HFFc6 (cell line): Measurements from ENCODE around the gene C1QTNF8. TPM values are rescaled to one million over a fixed set of nuclear protein-coding genes. Genes with fewer than 3 reads are reported as not detected.

ENCODE experiments used
- DNase-seq: peaks from one replicate; pipeline ENCODE4 v3.0.0-alpha.2; 2018
- H3K27ac Mint-ChIP-seq: 2 replicates; pipeline ENCODE4 v1.8.0; 2020; ENCODE audit warnings: mild to moderate bottlenecking, mixed read lengths
- H3K27me3 Mint-ChIP-seq: 2 replicates; pipeline ENCODE4 v1.8.0; 2021; ENCODE audit warnings: mild to moderate bottlenecking, moderate library complexity, mixed read lengths; ENCODE audit not compliant: insufficient read depth
- H3K36me3 Mint-ChIP-seq: 2 replicates; pipeline ENCODE4 v1.8.0; 2021; ENCODE audit warnings: low read depth, mixed read lengths
- H3K4me1 Mint-ChIP-seq: 2 replicates; pipeline ENCODE4 v1.8.0; 2020; ENCODE audit warnings: low read depth, mixed read lengths
- H3K4me3 Mint-ChIP-seq: 2 replicates; pipeline ENCODE4 v1.8.0; 2020; ENCODE audit warnings: mild to moderate bottlenecking, moderate library complexity, mixed read lengths
- H3K9me3 Mint-ChIP-seq: 2 replicates; pipeline ENCODE4 v1.8.0; 2020; ENCODE audit warnings: mild to moderate bottlenecking, mixed read lengths
- total RNA-seq, 6 experiments: library from RNA; stranded (reverse); fragmentation: NEBNext Ultra II Directional; extraction: Animal tissue kit (Norgen Biotek cat#: 25700); gene quantifications; 2 replicates in 1 of 6; 3 replicates in 5 of 6; pipeline ENCODE4 v1.2.3, GENCODE V29; 2021
- TF ChIP-seq, protein P1 (sequence below): fragments of 200-600 bp; sonication (generic); IDR thresholded peaks from 2 replicates; pipeline ENCODE4 v1.5.0; 2021; ENCODE audit warnings: antibody characterized with exemption, mild to moderate bottlenecking

Gene C1QTNF8
- total RNA-seq, 6 experiments from 2014 or later: not detected

DNA sequence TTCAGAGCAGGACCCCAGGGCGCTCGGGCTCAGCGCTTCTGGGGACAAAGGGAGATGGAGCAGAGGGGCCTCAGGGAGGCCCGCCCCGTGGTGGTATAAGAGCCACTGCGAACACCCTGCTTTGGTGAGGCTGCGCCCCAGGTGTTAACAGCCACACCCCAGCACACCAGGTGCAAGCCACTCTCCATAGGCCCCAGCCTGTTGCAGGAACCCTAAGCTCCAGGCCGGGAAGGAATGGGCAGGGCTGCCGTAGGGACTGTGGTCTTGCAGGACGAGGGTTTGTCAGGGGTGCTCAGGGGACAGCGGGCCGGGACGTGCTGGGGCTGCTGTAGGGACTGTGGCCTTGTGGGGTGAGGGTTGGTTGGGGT, 40.5 kb downstream of the C1QTNF8 start:
- Mint-ChIP-seq H3K27me3 (peaks cover 8% of the 10 kb centered on the region), H3K4me1 (no peaks in the 10 kb centered on the region), H3K9me3 (peaks cover 6% of the 10 kb centered on the region), H3K27ac (no peak overlapping the region), H3K4me3 (no peak overlapping the region), H3K36me3 (0 out of 2 replicates have a peak, but pooled peaks cover 5% of the 10 kb centered on the region)
- TF ChIP-seq, protein P1, sequence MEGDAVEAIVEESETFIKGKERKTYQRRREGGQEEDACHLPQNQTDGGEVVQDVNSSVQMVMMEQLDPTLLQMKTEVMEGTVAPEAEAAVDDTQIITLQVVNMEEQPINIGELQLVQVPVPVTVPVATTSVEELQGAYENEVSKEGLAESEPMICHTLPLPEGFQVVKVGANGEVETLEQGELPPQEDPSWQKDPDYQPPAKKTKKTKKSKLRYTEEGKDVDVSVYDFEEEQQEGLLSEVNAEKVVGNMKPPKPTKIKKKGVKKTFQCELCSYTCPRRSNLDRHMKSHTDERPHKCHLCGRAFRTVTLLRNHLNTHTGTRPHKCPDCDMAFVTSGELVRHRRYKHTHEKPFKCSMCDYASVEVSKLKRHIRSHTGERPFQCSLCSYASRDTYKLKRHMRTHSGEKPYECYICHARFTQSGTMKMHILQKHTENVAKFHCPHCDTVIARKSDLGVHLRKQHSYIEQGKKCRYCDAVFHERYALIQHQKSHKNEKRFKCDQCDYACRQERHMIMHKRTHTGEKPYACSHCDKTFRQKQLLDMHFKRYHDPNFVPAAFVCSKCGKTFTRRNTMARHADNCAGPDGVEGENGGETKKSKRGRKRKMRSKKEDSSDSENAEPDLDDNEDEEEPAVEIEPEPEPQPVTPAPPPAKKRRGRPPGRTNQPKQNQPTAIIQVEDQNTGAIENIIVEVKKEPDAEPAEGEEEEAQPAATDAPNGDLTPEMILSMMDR: no peak
- no peak for DNase-seq

DNA sequence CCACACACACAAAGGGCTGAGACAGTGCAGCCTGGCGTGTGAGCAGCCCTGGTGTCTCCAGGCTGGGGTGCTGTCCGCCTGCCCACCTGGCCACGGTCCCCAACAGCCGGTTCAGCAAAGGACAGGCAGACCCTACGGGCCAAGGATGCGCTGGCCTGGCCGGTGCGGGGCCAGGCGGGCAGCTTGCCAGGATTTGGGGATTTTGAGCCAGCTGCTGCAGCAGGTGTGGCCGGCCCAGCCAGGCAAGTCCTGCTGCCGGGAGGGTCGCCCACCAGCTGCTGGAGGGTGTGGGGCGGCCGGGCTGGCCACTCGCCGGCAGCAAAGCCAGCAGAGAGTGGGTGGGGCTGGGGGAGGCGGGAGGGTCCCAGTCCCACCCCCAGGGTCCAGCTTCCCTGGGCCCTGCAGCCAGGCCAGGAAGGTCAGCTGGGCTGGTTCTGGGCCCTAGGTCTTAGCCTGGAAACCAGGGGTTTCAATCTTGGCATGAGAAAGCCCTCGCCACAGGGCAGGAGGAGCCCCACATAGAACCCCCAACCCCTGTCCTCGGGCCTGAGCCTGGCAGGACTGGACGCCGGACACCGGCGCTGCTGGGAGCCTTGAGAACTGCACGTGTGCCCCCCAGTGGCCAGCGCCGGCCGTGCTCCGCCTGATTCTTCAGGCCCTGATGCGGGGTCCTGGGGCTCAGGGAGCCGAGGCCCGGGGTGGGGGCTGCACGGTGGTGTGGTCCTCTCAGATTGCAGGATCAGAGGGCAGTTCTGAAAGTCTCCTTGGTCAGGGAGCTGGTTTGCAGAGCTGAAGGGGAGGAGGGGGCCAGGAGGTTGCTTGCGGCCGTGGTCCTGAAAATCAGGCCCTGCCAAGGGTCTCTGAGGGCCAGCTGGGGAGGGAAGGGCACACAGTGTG, 41.1 kb downstream of the C1QTNF8 start:
- H3K4me3 Mint-ChIP-seq: no peak overlapping the region
- 0 out of 2 replicates have a peak, but pooled peaks cover 5% of the 10 kb centered on the region for H3K36me3 Mint-ChIP-seq
- no peak overlapping the region for H3K27ac Mint-ChIP-seq
- TF ChIP-seq, protein P1: peak; percentile 93
- peaks cover 8% of the 10 kb centered on the region for H3K27me3 Mint-ChIP-seq
- H3K9me3 Mint-ChIP-seq: peaks cover 6% of the 10 kb centered on the region
- DNase-seq: no peak
- H3K4me1 Mint-ChIP-seq: no peaks in the 10 kb centered on the region

DNA sequence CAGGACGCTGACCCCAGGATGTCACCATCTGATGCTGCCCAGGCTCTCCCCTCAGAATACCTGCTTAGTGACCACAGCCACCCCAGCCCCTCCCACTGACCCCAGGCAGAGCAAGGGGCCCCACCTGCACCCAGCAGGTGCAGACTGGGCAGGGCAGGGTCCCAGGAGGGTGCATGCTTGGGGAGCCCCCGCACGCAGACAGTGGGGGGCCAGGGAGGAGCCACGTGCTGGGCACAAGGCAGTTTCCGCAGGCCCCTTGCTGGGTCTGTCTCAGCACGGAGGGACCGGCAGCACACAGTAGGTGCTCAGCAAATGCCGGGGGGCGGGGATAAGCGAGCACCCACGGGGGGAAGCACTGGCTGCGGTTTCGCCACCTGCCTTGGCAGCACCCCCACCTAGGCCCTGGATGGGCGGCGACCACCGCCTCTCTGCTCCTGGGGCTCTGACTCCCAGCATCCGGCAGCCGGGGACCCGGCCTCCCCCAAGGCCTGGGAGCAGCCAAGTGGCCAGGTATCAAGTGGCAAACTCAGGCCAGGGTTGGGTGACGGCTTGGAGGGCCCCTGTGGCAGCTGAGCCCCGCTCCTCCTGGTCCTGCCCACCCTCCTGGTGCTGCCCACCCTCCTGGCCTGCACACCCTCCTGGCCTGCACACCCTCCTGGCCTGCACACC, 42.2 kb downstream of the C1QTNF8 start:
- H3K36me3 Mint-ChIP-seq: no peaks in the 10 kb centered on the region
- H3K27ac Mint-ChIP-seq: no peak overlapping the region
- DNase-seq: no peak
- H3K4me1 Mint-ChIP-seq: no peaks in the 10 kb centered on the region
- H3K27me3 Mint-ChIP-seq: peaks cover 6% of the 10 kb centered on the region
- TF ChIP-seq, protein P1: no peak
- H3K4me3 Mint-ChIP-seq: no peak overlapping the region
- no peaks in the 10 kb centered on the region for H3K9me3 Mint-ChIP-seq

DNA sequence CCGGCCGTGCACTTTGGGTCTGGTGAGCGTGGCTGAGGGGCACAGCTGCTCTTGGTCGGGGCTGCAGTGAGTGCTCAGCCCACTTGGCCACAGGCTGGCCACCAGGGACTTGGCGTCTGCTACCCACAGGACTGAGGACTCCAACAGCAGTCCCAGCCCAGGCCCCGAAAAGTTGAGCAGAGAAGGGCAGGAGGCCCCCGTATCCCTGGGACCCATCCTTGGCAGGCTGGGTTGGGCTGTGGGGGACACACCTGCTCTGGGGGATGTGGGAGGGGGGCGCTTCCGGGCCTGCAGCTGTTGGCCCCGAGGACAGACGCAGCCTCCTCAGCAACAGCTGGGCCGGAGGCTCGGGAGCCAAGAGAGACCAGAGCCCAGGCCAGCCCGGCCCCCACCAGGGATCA, 42.9 kb downstream of the C1QTNF8 start:
- Mint-ChIP-seq H3K4me3 (no peak overlapping the region), H3K27ac (no peak overlapping the region), H3K4me1 (no peaks in the 10 kb centered on the region), H3K9me3 (no peaks in the 10 kb centered on the region), H3K27me3 (peaks cover 6% of the 10 kb centered on the region), H3K36me3 (no peaks in the 10 kb centered on the region)
- TF ChIP-seq, protein P1: no peak
- DNase-seq: no peak

DNA sequence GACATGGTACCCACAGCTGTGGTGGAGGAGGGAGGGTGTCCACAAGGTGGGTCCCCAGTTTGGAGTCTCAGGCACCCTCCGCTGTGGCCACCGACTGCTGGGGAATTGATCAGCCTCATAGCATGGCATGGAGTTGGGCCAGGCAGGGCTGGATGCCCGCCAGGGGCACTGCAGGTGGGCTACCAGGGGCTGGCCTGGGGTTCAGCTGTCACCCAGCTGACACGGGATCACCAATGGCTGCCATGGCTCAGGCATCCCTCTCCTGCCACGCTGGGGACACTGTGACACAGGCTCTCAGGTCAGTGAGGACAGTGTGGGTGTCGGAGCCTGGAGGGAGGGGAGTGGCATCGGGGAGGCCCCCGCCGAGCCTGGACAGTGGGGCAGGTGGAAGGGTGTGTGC, 43.3 kb downstream of the C1QTNF8 start:
- Mint-ChIP-seq H3K4me3 (no peak overlapping the region), H3K4me1 (no peaks in the 10 kb centered on the region)
- DNase-seq: no peak

More for the DNA sequence above, 43.3 kb downstream of the C1QTNF8 start:
- Mint-ChIP-seq H3K27ac (no peak overlapping the region), H3K36me3 (no peaks in the 10 kb centered on the region), H3K9me3 (no peaks in the 10 kb centered on the region), H3K27me3 (peaks cover 6% of the 10 kb centered on the region)
- TF ChIP-seq, protein P1: no peak
